GM18520 (cell line): ENCODE data around the gene ANKRD24.
"Not testable (repeated sequence)": the region's sequence is repeated elsewhere in the genome, so short reads cannot be mapped to it uniquely, and the experiment has no call there.

Experiments used
- ATAC-seq: cut with Tn5 transposase; IDR thresholded peaks from one replicate; pipeline ENCODE4 v1.9.1; 2021; ENCODE audit not compliant: unreplicated experiment

Gene ANKRD24

DNA sequence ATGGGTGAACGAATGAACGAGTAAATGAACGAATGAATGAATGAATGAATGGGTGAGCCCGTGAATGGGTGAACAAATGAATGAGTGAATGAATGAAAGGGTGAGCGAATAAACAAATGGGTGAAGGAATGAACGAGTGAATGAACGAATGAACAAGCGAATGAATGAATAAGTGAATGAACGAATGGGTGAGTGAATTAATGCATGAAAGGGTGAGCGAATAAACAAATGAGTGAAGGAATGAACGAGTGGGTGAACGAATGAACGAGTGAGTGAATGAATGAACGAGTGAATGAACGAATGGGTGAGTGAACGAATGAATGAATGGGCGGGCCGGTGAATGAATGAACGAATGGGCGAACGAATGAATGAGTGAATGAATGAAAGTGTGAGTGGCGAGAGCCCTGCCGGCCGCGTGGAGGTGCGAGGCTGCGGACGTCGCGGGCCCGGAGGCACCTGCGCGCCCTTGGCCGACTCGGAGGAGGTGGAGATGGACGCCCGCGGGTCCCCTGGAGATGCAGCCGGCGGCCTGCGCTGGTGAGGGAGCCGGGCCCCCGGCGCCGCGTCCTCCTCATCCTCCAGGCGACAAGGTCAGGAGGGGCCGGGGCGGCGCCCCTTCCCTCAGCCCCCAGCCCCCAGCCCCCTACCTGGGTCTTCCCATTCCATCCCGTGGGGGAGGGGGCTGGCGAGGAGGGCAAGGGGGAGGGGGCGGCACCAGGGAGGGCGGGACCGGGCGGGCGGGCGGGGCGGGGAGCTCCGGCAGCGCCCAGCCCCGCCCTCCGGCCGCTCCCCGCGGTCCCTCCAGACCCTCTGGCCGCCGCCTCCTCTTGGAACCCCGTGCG, 15.4 kb downstream of the ANKRD24 start:
- no peak for ATAC-seq

- ATAC-seq: no peak
These were observed 16.1 kb downstream of the ANKRD24 start for GRCh38 chr19:4198467-4199126.

DNA sequence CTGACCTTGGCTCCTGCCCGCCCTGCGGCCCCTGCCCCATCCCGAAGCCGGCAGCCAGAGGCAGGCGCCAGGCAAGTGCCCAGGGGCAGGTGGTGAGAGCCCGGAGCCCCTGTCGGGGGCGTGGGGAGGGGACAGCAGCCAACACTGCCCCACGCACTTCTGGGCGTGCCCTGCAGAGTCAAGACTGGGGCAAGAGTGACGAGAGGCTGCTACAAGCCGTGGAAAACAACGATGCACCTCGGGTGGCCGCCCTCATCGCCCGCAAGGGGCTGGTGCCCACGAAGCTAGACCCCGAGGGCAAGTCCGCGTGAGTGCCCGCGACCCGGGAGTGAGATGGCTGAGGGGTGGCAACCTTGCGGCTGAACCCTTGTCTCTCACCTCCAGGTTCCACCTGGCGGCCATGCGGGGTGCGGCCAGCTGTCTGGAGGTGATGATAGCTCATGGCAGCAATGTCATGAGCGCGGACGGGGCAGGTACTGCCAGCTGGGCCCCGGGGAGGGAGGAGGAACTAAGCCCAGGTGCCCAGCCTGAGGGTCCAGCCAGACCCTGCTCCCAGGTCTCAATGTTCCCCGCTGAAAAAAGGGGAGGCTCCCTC, 17.3 kb downstream of the ANKRD24 start:
- no peak for ATAC-seq

DNA sequence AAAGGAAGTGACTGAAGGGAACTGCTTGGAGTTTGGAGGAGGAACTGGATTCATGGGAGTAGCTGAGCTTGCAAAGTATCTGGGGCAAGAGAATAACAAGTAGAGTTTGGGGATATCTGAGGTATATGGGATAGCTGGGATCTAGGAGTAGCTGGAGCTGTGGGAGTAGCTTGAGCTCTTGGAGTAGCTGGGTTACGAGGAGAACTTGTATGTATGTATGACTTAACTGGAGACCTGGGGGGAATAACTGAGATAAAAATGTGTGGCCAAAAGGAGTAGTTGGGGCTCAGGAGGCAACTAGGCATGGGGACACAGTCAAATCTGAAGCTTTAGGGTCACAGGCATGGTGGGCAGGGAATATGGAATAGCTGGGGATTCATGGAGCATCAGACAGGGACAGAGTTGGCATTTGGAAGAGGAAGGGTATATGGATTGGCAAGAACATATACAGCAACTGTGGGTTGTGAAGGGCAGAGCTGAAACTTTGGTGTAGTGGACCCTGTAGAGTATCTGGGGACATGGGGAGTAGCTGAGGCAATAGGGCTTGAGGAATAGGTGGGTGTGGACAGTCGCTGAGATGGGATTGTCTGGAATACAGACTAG, 18.6 kb downstream of the ANKRD24 start:
- ATAC-seq: no peak

- no peak for ATAC-seq
These were observed 19.3 kb downstream of the ANKRD24 start for GRCh38 chr19:4201798-4202197.

- no peak for ATAC-seq
These were observed 24.5 kb downstream of the ANKRD24 start for GRCh38 chr19:4206818-4207484.

DNA sequence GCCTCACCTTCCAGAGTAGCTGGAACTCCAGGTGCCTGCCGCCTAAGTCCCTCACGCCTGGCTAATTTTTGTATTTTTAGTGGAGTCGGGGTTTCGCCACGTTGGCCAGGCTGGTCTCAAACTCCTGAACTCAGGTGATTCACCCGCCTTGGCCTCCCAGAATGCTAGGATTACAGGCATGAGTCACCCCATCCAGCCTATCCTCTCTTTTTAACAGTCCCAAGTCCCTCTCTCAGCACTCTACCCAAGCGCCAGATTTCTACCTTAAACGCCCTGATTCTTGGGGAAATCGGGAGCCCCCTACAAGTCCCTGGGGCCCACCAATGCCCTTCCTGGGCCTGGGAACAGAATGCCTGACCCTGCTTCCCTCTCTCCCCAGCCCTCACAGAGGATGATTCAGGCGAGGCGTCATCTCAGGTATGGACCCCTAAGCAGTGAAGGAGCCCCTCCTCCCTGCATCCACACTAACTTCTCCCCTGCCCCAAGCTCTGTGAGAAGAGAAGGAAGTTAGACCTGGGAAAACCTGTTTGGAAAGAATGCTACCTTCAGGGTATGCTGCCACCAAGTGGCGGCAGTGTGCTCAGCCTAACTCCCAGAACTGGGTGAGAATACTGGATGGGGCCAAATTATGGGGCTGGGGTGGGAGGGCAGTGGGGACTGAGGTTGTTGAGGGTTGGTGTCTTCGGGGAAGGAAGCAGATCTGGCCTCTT, 26.1 kb downstream of the ANKRD24 start:
- no peak for ATAC-seq

DNA sequence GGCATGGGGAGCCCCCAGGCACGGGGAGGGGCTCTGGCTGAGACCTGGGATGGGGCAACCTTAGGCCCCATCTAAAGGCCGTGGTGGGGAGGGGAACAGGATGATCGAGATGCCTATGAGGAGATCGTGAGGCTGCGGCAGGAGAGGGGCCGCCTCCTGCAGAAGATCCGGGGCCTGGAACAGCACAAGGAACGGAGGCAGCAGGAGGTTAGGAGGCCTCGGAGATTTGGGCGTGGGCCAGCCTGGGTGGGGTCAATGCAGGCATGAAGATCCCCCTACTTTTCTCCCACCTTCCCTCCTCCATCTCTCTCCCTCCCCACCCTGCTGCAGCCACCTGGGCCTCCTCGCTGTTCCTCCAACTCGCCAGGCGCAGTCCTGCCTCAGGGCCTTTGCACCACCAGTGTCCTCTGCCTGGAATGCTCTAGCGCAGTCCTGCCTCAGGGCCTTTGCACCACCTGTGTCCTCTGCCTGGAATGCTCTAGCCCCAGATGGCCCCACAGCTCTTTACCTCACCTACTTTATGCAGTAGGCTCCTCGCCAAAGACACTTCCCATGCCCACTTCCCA, 27.8 kb downstream of the ANKRD24 start:
- ATAC-seq: no peak

GRCh38 chr19:4213116-4213515, 30.6 kb downstream of the ANKRD24 start:
- ATAC-seq: no peak

GRCh38 chr19:4215807-4216206, 33.3 kb downstream of the ANKRD24 start:
- ATAC-seq: no peak

GRCh38 chr19:4216846-4217245, 34.4 kb downstream of the ANKRD24 start:
- ATAC-seq: no peak

DNA sequence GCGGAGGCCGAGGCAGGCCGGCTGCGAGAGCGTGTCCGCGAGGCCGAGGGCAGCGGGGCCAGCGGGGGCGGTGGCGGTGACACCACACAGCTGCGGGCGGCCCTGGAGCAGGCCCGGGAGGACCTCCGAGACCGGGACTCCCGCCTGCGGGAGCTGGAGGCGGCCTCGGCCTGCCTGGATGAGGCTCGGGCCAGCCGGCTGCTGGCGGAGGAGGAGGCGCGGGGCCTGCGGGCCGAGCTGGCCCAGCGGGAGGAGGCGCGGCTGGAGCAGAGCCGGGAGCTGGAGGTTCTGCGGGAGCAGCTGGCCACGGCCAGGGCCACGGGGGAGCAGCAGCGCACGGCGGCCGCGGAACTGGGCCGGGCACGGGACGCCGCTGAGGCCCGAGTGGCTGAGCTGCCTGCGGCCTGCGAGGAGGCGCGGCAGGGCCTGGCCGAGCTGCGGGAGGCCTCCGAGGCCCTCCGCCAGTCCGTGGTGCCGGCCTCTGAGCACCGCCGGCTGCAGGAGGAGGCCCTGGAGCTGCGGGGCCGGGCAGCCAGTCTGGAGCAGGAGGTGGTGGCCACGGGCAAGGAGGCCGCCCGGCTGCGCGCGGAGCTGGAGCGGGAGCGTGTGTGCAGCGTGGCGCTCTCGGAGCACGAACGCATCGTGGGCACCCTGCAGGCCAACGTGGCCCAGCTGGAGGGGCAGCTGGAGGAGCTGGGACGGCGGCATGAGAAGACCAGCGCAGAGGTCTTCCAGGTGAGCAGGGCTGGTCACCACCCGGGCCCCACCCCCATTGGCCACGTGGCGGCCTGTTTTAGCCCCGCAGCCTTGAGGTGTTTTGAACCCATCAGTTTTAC, 35.2 kb downstream of the ANKRD24 start:
- ATAC-seq: no peak

DNA sequence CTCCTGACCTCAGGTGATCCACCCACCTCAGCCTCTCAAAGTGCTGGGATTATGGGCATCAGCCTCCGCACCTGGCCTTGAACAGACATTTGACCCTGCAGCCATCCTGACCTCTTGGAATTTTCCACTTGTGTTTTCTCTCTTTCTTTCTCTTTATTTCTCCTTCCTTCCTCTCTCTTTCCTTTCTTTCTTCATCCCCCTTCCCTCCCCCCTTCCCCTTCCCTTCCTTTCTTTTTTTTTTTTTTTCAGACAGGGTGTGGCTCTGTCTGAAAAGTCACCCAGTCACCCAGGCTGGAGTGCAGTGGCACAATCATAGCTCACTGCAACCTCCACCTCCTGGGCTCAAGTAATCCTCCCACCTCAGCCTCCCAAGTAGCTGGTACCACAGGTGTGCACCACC, 36.0 kb downstream of the ANKRD24 start:
- not testable (repeated sequence) for ATAC-seq

GRCh38 chr19:4220188-4220587, 37.7 kb downstream of the ANKRD24 start:
- ATAC-seq: no peak

DNA sequence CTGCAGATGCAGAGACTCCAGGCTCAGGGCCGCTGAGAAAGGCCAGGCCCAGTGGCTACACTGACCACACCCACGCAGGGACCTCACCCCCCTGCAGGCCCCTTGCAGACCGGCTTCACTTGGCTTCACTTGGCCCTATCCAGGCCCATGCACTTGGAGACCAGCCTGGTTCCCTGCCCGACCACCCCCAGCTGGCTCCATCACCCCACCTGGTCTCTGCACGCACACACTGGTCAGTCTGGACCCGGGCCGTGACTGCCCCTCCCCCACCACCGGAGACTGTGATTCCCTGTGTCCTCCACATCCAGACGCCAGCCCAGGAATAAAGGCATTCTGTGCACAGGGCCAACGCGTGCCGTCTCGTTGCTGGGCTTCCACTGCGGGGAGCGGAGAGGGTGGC, 42.0 kb downstream of the ANKRD24 start:
- no peak for ATAC-seq

GRCh38 chr19:4225885-4226284, 43.4 kb downstream of the ANKRD24 start:
- ATAC-seq: no peak

GRCh38 chr19:4227771-4228170, 45.3 kb downstream of the ANKRD24 start:
- ATAC-seq: no peak

GRCh38 chr19:4228765-4229178, 46.3 kb downstream of the ANKRD24 start:
- no peak for ATAC-seq

GRCh38 chr19:4229179-4229931, 46.9 kb downstream of the ANKRD24 start, which contains the start of gene EBI3:
Gene EBI3 (plus strand): TSS chr19:4229523. CDS start chr19:4229551, 28 bp downstream.
- peak; percentile 42 for ATAC-seq
